ENCODE data around the gene MED14. TPM values are rescaled to one million over a fixed set of nuclear protein-coding genes. Genes with fewer than 3 reads are reported as not detected.

Gene MED14
- total and polyA plus RNA-seq, 2 of the 13 experiments (the other 11 are each of a cell fraction or from before 2014, with no cell fraction given): 10.2 to 16.3 TPM

DNA sequence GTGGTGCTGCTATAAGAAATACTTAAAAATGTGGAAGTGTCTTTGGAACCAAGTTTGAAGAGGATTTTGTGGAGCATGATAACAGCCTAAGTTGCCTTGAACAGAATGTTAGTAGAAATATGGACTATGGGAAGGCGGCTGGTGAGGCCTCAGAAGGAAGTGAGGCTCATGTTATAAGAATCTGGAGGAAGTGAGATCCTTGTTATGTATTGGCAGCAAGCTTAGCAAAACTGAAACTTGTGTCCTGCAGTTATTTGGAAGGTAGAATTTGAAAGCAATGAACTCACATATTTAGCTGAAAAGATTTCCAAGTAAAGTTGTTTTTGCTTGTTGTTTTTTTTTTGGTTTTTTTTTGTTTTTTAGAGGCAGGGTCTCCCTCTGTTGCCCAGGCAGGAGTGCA is 13.6 kb upstream of the MED14 start:
- H2AFZ ChIP-seq (ENCODE audit: low read length): no peak overlapping the region
- no peak for FAIRE-seq
- no peak for ATAC-seq
- intact Hi-C loops (cut with micrococcal nuclease; ENCODE audit: unreplicated experiment): no loop called here
- WGBS (ENCODE audit: low lambda C conversion rate): 82% methylated on average over 1 of the region's 1 CpG
- no peaks in the 10 kb centered on the region for H3K36me3 ChIP-seq (replicated peaks in 1 of 2; ENCODE audit: control insufficient read depth in 1 of 2, insufficient read depth in 2 of 2, low read length in 2 of 2)
- H3K9me3 ChIP-seq (ENCODE audit: low read length): no peaks in the 10 kb centered on the region
- H3K4me1 ChIP-seq (ENCODE audit: insufficient read depth, low read length): no peaks in the 10 kb centered on the region
- no TSS peak for BruUV-seq (replicated peaks)
- no peak overlapping the region for H3K4me2 ChIP-seq (ENCODE audit: low read depth, low read length)
- ChIA-PET POLR2A (no interaction called here), CTCF (ENCODE audit: low intra/inter-chr PET ratio, low total read pairs) (no interaction called here)
- H3K9ac ChIP-seq (ENCODE audit: insufficient read depth, low read depth, low read length): no peak overlapping the region
- H3K27me3 ChIP-seq (ENCODE audit: control insufficient read depth in 1 of 2, insufficient read depth in 2 of 2, low read length in 2 of 2): no peaks in the 10 kb centered on the region; a peak in 1 of 5 replicates
- in situ Hi-C loops (cut with HindIII; ENCODE audit: extremely low pct_ligation_motif_present, low pct_unique_long_range_greater_than_20kb): no loop called here
- H3K27ac ChIP-seq (ENCODE audit: extremely low read length, insufficient read depth, low read length): no peak overlapping the region
- no peak for DNase-seq (ENCODE audit: low spot score)
- no peaks in the 10 kb centered on the region for H3K79me2 ChIP-seq (ENCODE audit: insufficient read depth, low read length)
- no peaks in the 10 kb centered on the region for H4K20me1 ChIP-seq (ENCODE audit: insufficient read depth, low read length)
- no peak overlapping the region for H3K4me3 ChIP-seq (replicated peaks in 1 of 3; ENCODE audit: insufficient read depth in 1 of 3, low read depth in 2 of 3, low read length in 3 of 3)
- TF ChIP-seq KDM5B (CRISPR knock-in tag; IDR thresholded peaks at IDR 0.05; ENCODE audit: borderline replicate concordance) (no peak), SP5 (CRISPR knock-in tag; IDR thresholded peaks at IDR 0.05; ENCODE audit: borderline replicate concordance, low read depth) (no peak), BCL6 (CRISPR knock-in tag; IDR thresholded peaks at IDR 0.05) (no peak)
- TF ChIP-seq, protein P1, sequence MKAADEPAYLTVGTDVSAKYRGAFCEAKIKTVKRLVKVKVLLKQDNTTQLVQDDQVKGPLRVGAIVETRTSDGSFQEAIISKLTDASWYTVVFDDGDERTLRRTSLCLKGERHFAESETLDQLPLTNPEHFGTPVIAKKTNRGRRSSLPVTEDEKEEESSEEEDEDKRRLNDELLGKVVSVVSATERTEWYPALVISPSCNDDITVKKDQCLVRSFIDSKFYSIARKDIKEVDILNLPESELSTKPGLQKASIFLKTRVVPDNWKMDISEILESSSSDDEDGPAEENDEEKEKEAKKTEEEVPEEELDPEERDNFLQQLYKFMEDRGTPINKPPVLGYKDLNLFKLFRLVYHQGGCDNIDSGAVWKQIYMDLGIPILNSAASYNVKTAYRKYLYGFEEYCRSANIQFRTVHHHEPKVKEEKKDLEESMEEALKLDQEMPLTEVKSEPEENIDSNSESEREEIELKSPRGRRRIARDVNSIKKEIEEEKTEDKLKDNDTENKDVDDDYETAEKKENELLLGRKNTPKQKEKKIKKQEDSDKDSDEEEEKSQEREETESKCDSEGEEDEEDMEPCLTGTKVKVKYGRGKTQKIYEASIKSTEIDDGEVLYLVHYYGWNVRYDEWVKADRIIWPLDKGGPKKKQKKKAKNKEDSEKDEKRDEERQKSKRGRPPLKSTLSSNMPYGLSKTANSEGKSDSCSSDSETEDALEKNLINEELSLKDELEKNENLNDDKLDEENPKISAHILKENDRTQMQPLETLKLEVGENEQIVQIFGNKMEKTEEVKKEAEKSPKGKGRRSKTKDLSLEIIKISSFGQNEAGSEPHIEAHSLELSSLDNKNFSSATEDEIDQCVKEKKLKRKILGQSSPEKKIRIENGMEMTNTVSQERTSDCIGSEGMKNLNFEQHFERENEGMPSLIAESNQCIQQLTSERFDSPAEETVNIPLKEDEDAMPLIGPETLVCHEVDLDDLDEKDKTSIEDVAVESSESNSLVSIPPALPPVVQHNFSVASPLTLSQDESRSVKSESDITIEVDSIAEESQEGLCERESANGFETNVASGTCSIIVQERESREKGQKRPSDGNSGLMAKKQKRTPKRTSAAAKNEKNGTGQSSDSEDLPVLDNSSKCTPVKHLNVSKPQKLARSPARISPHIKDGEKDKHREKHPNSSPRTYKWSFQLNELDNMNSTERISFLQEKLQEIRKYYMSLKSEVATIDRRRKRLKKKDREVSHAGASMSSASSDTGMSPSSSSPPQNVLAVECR (CRISPR knock-in tag; IDR thresholded peaks at IDR 0.05; ENCODE audit: borderline replicate concordance): no peak

DNA sequence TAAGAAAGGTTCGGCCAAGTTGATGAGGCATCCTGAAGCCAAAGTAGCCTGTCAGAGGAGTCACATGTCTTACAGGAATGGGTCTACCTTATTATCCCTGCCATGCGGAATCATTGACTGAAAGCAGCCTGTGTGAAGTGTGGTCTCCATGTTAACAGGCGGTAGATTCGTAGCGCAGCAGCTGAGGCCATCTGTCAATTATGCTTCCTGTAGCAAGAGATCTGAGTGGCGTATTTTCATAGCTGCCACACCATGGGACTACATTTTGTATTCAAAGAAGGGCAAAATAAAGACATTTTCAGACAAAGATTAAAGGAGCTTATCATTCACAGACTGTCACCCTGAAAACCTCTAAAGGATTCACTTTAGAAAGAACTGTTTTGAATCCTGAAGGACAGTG is 11.2 kb upstream of the MED14 start:
- 100% methylated on average over 2 of the region's 6 CpGs for WGBS (ENCODE audit: low lambda C conversion rate)
- in situ Hi-C loops (cut with HindIII; ENCODE audit: extremely low pct_ligation_motif_present, low pct_unique_long_range_greater_than_20kb): no loop called here
- FAIRE-seq (no peak), ATAC-seq (no peak), DNase-seq (ENCODE audit: low spot score) (no peak)
- H3K27me3 ChIP-seq (ENCODE audit: control insufficient read depth in 1 of 2, insufficient read depth in 2 of 2, low read length in 2 of 2): no peaks in the 10 kb centered on the region; a peak in 1 of 5 replicates
- no peaks in the 10 kb centered on the region for H3K79me2 ChIP-seq (ENCODE audit: insufficient read depth, low read length)
- CTCF ChIA-PET (ENCODE audit: low intra/inter-chr PET ratio, low total read pairs): no interaction called here
- H3K9me3 ChIP-seq (ENCODE audit: low read length): no peaks in the 10 kb centered on the region
- H3K9ac ChIP-seq (ENCODE audit: insufficient read depth, low read depth, low read length): no peak overlapping the region
- H3K4me2 ChIP-seq (ENCODE audit: low read depth, low read length): no peak overlapping the region
- no peak overlapping the region for H3K27ac ChIP-seq (ENCODE audit: extremely low read length, insufficient read depth, low read length)
- no peak overlapping the region for H3K4me3 ChIP-seq (replicated peaks in 1 of 3; ENCODE audit: insufficient read depth in 1 of 3, low read depth in 2 of 3, low read length in 3 of 3)
- H3K4me1 ChIP-seq (ENCODE audit: insufficient read depth, low read length): no peaks in the 10 kb centered on the region
- H4K20me1 ChIP-seq (ENCODE audit: insufficient read depth, low read length): no peaks in the 10 kb centered on the region
- intact Hi-C loops (cut with micrococcal nuclease; ENCODE audit: unreplicated experiment): no loop called here
- POLR2A ChIA-PET: no interaction called here
- H3K36me3 ChIP-seq (replicated peaks in 1 of 2; ENCODE audit: control insufficient read depth in 1 of 2, insufficient read depth in 2 of 2, low read length in 2 of 2): no peaks in the 10 kb centered on the region
- no TSS peak for BruUV-seq (replicated peaks)
- no peak overlapping the region for H2AFZ ChIP-seq (ENCODE audit: low read length)
- TF ChIP-seq, protein P2, sequence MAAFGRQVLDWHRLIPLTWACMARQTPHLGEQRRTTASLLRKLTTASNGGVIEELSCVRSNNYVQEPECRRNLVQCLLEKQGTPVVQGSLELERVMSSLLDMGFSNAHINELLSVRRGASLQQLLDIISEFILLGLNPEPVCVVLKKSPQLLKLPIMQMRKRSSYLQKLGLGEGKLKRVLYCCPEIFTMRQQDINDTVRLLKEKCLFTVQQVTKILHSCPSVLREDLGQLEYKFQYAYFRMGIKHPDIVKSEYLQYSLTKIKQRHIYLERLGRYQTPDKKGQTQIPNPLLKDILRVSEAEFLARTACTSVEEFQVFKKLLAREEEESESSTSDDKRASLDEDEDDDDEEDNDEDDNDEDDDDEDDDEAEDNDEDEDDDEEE (CRISPR knock-in tag; IDR thresholded peaks at IDR 0.05): no peak
- TF ChIP-seq ZNF556 (CRISPR knock-in tag; IDR thresholded peaks at IDR 0.05; ENCODE audit: borderline replicate concordance): no peak
- TF ChIP-seq MXI1 (IDR thresholded peaks at IDR 0.05; ENCODE audit: borderline replicate concordance, low read depth, low read length): no peak
- TF ChIP-seq PAX8 (CRISPR knock-in tag; IDR thresholded peaks at IDR 0.05; ENCODE audit: borderline replicate concordance): no peak
- no peak for TF ChIP-seq JUND (CRISPR knock-in tag; IDR thresholded peaks at IDR 0.05)
- TF ChIP-seq IKZF1 (IDR thresholded peaks at IDR 0.05): no peak
- TF ChIP-seq ZNF816 (CRISPR knock-in tag; IDR thresholded peaks at IDR 0.05; ENCODE audit: borderline replicate concordance): no peak
- TF ChIP-seq ELF1 (CRISPR knock-in tag; IDR thresholded peaks at IDR 0.05): no peak
- TF ChIP-seq ZNF776 (CRISPR knock-in tag; IDR thresholded peaks at IDR 0.05): no peak
- TF ChIP-seq KDM3A (CRISPR knock-in tag; IDR thresholded peaks at IDR 0.05; ENCODE audit: low read depth): no peak

Measured in HepG2 (cell line).